ENCODE measurements around the gene RWDD3. TPM values are rescaled to one million over a fixed set of nuclear protein-coding genes. Genes with fewer than 3 reads are reported as not detected.

Gene RWDD3
- polyA plus RNA-seq, 1 donor, result 29.7 TPM

DNA sequence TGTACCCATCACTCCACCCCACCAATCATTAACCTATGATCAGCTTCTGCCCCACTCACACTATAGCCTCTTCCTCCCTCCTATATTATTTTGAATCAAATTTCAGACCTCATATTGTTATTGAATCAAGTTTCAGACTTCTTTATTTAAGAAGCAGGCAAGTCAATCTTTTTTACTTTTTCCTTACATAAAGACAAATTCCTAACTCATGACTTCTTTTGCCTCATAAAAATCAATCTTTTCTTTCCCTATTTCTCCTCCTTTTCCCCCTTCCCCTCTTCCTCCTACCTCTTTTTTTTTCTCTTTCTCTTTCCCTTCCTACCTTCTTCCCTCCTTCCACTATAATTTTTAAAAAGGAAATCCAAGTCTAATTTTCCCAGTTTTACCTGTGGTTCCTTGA lies 4.3 kb upstream of the RWDD3 start:
- DNase-seq (ENCODE audit: low read depth), result no peak

DNA sequence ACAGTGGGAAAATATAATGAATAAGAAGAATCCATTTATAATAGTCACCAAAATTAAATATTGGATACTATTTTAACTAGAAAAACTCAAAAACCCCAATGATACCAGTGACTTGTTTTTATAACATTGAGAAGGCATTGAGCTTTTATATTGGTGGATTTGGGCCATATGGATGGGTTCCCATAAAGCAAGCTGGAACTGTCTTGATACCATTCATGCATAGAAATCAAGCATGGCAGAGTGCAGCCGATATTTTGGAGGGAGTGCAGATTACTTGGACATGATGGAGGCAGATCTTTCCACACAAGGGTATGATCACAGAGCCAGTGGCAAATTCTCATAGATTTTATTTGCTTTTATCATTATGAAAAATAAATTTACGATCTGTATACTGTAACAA lies 3.8 kb upstream of the RWDD3 start:
- no peak for DNase-seq (ENCODE audit: low read depth)

DNA sequence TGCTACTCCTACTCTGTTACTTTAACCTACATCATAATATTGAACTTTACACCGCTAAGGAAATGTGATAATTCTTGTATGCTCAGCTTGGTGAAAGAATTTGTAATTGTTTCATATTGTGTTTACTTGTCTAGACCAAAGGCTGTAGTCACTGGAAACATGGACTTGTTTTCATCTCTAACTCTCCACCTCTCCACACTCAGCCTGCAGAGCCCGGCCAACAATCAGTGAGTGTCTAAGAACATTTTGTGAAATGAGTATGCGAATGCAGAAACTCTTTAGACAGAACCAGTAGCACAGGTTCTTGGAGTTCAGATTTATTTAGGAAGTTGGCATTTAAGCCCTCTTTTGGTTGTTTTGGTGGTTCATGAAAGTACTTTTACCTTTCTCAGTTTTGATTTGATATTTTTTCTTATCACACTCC lies 3.2 kb upstream of the RWDD3 start:
- DNase-seq (ENCODE audit: low read depth), result no peak

DNA sequence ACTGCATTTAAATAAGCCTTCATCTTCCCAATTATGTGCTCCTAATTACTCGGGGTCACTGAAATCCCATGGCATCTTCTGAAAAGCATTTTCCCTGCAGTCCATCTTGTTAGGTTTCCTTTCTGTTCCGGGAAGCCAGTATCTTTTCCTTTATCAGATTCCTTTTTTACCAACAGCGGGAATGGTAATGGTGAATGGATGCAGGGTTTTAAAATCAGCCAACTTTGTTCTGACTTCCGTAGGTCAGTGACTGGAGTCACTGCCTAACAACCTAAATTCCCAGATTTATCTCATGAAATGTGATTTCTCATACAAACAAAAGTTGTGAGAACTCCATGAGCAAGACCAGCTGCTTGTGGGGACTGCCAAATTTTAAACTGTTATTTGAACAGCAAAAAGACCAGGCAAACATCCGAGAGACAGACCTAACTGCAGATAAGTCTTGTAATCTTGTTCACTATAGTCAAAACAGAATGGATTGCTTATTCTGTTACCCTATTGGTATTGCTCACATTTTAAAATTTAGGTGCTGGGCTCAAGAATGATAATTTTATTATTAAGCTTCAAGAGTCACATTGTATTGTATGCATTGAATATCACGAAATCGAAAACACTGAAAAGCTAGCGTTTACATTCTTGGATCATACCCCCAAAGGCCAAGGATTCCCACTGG lies 1.2 kb upstream of the RWDD3 start:
- DNase-seq (ENCODE audit: low read depth), result no peak

DNA sequence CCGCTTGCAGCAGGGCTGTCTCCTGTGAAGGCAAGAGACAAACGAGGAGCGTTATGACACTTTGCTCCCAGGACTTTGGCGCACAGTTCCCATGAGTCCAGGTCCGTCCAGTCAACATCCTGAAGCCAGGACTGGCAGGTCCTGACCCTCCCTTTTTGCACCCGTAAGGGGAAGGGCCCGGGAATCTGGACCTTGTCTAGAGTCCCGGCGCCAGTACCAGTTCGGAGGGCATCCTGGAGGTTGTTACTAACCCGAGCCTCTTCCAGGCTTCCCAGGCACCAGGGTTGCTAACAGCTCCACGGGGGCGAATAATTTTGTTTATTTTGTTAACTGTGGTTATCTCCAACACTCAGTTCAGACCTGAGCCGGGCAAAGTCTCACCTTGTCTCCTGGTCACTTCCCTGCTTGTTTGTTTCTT lies 682 bp upstream of the RWDD3 start:
- no peak for DNase-seq (ENCODE audit: low read depth)

DNA sequence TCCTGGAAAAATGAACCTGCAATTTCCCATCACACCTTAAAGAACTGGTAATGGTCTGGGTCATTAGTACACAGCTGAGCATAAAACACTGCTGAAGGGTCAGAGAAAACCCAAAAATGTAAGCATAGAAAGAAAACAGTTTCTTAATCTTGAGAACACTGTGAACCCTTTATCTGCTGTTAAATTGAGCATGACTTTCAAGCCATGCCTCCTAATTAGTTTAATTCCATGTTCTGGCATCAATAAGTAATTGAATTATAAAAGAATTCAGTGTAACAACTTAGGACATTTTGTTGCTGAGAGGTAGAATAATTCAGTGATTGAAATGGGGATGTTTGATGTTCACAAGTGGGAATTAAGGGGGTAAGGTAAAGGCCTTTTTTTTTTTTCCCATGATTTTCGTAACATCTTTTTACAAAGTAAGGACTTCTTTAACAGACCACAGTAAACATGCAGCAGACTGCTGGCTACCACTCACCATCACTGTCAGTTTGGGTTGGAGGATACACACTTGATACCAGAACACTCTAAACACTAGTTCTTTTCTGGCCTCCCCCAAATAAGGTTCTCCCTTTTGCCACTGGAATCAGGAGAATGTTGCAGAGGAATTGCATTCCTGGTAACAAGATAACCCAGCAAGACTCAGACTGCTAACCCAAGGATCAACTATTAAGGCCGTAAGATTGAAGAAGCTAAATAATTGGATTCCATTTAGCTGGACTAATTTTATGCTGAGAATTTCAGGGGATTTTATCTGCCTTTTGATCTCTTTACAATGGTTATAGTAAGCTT lies 3.0 kb downstream of the RWDD3 start:
- DNase-seq (ENCODE audit: low read depth), result no peak

DNA sequence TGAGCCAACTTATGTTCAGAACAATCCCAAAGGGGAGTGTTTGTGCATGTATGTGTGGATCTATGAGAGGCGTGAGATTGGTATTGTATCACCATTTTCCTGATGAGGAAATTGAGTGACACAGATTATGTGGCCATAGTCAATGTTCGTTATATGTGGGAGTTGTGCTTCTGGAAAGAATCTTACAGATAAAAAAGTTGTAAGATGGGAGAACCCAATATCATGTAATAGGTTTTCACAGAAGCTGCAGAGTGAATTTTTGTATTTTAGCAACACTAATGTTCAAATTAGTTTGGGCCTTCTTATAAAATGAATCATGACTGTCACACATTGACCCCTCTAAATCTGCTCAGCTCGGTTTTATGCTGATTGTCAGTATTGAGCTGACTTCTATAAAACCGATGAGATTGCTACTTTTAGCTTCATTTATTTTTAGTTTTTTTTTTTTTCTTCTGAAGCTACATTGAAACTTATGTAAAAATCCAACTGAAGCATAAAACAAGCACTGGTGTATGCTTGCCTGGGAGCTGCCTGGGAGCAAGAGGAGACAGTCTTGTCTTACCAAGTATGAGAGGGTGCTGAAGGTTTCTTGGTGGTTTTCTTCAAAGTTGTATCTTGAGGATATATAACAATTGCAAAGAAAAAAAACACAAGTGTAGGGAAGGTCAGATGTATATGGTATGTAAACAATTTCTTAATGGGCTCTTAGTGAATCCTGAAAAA lies 4.1 kb downstream of the RWDD3 start:
- no peak for DNase-seq (ENCODE audit: low read depth)

DNA sequence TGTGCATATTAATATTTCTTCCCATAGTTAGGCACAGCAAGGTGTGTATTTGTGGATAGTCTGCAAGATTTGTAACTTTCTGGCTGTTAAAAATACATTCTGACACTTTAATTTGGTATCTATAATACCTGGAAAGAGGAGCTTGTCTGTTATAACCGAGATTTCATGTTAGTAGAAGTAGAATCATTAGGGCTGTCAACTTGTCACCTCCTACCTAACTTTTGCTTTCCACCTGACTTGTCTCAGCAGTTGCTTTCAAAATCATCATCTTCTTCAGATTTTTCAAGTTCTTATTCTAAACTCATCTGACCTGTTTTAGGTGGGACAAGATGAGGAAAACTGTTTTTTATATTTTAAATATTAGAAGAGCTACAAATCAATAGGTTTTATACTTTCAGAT lies 11.0 kb downstream of the RWDD3 start:
- no peak for DNase-seq (ENCODE audit: low read depth)

DNA sequence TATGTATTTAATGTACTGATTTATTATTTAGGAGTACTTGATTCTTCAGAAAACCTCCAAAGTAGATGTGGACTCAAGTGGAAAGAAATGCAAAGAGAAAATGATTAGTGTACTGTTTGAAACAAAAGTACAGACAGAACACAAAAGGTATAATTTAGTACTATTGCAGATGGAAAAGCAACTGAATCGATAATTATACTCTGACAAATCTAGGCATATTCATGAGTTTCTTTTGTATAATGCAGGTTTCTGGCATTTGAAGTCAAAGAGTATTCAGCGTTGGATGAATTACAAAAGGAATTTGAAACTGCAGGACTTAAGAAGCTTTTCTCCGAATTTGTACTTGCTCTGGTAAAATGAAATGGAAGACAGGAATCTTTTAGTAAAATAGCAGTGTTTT lies 12.5 kb downstream of the RWDD3 start:
- no peak for DNase-seq (ENCODE audit: low read depth)

DNA sequence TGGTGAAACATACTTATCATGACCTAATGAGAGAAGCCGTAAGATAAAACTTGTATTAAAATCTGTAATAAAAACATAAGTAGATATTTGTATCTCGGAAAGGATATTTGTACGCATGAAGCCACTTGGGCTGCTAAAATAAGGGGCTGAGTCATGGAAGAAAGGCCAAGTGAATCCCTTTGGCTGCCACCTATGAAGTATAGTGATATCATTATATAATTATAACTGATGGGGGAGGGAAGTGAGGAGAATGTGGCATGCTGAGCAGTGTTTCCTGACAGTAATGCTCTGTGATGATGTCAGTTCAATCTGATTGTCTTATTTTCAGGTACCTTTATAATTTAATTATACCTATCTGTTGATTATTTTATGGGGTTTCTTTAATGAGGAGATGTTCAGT lies 13.6 kb downstream of the RWDD3 start:
- no peak for DNase-seq (ENCODE audit: low read depth)

DNA sequence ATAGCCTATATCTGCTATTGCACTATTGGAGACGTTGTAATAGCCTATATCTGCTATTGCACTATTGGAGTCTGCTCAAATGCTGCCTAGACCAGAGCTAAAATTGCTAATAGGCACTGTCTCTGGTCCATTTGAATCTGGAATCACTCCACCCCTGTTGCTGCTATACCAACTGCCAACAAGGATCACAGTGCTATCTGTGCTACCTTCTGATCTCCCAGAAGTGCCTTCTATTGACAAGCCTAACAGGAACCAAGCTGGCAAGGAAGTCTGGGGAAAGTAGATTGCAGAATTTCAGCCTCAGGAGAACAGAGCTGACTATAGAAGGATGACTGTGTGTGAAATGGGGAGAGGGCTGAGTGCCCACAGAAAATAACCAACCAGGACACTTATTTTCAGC lies 15.9 kb downstream of the RWDD3 start:
- no peak for DNase-seq (ENCODE audit: low read depth)

DNA sequence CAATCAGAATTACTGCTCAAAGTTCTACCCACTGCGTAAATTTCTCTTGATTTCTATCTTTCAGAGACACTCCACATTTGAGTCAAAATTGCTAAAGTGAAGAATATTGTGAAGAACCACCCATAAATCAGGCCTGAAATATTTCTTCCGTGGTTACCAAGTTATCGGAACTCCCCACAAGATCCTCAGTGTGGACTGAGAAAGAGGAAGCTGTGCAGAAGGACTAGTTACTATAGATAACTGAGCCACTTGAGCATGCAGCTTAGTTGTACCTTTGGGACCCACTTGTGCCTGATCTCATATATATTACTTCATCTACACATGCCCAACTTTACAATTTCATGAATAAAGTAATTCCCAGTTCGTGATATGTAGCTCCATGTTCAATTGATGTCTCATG lies 18.4 kb downstream of the RWDD3 start:
- no peak for DNase-seq (ENCODE audit: low read depth)

DNA sequence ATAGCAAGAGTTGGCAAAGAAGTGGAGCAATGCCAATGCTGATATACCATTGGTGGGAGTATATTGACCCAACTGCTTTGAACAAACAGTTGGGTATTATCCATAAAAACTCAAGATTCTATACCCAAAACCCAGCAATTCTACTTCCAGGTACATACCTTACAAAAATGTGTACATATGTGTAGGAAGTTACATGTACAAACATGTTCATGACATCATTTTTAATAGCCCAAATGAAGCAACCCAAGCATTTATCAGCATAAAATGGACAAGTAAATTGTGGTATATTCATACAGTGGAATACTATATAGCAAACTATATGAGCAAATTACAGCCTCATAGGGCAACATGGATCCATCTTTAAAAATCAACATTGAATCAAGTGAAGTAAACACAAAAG lies 20.9 kb downstream of the RWDD3 start:
- no peak for DNase-seq (ENCODE audit: low read depth)

DNA sequence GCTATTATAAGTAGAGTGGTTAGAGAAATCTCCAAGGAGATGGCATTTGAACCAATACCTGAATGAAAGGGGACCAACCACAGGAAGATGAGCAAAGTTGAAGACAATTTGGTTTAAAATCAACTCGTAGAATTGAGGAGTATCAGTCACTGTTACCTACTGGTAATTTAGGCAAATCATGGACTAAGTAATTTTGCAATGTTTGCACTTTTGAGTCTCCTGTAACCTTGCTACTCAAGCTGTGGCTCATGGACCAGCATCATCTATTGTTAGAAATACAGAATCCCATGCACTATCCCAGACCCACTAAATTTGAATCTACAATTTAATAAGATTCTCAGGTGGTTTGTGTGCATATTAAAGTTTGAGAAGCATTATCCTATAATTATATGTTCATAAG lies 21.8 kb downstream of the RWDD3 start:
- no peak for DNase-seq (ENCODE audit: low read depth)

DNA sequence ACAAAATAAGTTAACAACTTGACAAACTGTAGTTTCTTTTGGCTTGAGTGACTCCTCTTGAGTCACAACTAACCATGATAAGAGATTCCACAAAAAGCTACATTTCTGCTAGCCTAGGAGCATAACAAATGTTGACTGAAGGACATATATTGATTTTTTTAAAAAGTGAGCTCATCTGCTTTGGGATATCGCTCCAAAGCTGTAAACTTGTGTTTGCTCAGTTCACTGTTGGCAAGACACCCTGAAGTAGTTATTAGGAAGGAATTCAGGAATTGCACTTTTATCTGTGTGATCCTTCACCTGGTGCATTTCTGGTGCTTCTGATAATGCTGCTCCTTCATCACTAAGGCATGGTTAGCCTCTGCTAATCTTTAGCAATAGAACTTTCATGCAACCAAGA lies 23.7 kb downstream of the RWDD3 start:
- DNase-seq (ENCODE audit: low read depth), result no peak

DNA sequence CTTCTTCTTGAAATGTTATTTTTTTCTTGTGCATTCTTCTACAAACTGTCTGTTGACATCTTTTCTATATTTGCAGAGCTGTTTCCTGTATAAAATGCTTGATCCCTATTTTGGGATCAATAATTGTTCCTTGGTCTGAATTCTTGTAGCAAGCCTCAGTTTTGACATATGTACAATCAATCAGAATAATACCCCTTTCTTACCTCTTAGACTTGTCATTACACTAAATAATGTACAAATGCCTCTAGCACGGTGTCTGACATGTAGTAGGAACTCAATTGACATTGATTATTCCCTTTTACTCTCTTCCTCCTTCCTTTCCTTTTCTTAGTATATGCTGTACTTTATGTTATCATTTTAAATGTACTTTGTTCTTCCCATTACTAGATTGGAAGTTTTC lies 25.2 kb downstream of the RWDD3 start:
- DNase-seq (ENCODE audit: low read depth), result no peak

DNA sequence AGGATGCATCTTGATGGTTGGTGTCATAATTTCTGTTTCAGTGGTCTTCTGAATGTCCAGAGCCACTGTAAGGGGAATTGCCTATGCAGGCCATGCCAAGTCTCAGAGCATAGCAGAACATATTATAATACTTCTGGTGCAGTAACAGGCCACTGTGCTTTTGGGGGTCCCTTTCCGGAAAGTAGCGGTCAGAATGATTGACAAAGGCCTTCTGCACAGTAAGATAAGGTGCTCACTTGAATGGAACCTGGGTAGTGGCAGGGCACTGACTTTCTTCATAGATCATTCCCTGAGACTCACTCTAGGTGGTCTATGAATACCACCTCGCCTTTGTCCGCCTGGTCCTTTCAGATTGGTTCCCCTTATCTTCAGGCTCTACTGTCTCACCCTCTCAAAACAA lies 28.9 kb downstream of the RWDD3 start:
- no peak for DNase-seq (ENCODE audit: low read depth)

DNA sequence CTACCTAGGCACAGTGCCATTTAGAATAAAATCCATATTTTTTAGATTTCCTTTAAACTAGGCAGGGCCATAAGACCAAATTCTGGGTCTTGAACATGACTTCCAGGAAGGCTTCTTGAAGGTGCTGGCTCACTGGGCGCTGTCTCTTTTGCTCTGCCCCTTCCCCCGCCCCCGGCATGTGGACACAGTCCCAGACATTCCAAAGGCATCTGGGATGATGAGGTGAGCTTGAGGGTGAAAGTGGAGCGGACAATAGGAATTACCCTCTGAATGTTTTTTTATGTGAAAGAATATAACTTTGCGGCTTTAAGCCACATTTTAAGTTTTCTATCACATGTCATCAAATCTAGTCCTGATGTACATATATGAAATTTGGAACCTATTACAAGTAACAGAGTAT lies 29.4 kb downstream of the RWDD3 start:
- DNase-seq (ENCODE audit: low read depth), result no peak

DNA sequence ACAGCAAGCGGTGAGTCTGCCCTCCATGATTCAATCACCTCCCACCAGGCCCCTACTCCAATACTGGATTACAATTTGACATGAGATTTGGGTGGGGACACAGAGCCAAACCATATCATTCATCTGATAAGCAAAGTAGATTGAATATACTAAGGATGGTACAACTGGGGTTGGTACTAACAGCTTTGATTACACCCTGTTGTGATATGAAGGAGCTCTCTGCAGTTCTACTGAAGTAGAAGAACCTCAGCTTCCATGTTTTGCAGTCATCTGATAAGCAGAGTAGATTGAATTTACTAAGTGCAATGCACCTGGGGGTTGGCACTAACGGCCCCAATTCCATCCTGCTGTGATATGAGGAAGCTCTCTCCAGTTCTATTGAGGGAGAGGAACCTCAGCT lies 31.1 kb downstream of the RWDD3 start:
- no peak for DNase-seq (ENCODE audit: low read depth)

DNA sequence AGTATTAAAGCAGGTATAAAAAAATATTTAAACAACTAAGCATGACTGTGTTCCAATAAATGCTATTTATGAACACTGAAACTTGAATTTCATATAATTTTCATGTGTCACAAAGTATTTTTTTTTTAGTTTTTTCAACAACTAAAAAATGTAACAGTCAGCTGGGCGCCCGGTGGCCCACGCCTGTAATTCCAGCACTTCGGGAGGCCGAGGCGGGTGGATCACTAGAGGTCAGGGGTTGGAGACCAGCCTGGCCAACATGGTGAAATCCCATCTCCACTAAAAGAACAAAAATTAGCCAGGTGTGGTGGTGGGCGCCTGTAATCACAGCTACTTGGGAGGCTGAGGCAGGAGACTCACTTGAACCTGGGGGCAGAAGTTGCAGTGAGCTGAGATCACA lies 42.4 kb downstream of the RWDD3 start:
- DNase-seq (ENCODE audit: low read depth), result no peak

DNA sequence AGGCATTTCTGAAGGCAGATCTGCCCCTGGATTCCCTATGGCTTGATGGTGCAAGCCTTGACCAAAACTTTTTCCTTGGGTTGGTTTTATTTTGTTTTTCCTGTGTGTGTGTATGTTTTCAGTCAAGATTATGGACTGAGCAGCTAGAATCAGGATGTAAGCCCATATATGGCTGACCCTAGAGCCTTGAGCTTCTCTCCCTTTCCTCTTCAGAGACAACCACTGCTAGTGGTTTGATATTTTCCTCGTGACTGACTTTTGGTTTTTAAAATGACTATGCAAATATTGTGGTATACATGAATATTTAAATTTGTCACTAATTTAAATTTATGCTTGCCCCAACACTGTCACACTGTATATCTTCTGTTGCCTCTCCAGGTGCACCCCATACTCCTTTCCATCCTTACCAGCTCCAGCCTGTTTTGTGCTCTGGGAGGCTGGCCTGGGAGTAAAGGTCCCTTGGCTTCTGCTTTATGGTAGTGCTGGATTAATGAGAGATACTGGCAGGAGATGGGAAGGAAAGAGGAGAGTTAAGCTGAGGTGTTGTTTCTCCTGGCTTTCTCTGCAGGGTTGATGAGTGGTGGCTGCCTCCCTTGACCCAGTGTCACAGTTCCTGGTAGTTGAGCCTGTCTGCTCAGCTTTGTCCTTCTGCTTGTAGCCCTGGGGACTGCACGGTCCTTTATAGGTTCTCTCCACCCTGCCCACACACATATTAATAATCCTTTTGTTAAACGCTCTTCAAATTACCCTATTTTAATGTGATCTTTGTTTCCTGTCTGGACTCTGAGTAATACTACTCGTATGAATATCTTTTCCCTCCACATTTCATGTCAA lies 44.4 kb downstream of the RWDD3 start:
- no peak for DNase-seq (ENCODE audit: low read depth)

Measured in forelimb muscle (tissue), 1 donor.